Smooth muscle cell (in vitro differentiated cells): ENCODE results near the gene ZMIZ1. TPM values are rescaled to one million over a fixed set of nuclear protein-coding genes. Genes with fewer than 3 reads are reported as not detected.

Experiments used
- DNase-seq: peaks from one replicate; lab custom pipeline; 2025; ENCODE audit not compliant: unreplicated experiment; lab: John Stamatoyannopoulos, UW
- H2AFZ ChIP-seq: fragments of 200-600 bp; sonication (generic); 2 replicates; pipeline ENCODE4 v1.6.0; 2016; ENCODE audit warnings: antibody characterized with exemption, low read depth, mild to moderate bottlenecking
- H3F3A ChIP-seq: fragments of 200-600 bp; sonication (generic); 2 replicates; pipeline ENCODE4 v1.6.0; 2017; ENCODE audit warnings: antibody characterized with exemption, low read depth
- H3K27ac ChIP-seq: fragments of 200-600 bp; sonication (generic); 2 replicates; pipeline ENCODE4 v1.5.1; 2016; ENCODE audit warnings: low read depth, mild to moderate bottlenecking
- H3K27me3 ChIP-seq: fragments of 200-600 bp; sonication (generic); 2 replicates; pipeline ENCODE4 v1.6.1; 2016; ENCODE audit warnings: low read depth, mild to moderate bottlenecking
- H3K36me3 ChIP-seq: fragments of 200-600 bp; sonication (generic); 2 replicates; pipeline ENCODE4 v1.5.1; 2016; ENCODE audit warnings: low read depth
- H3K4me1 ChIP-seq: fragments of 200-600 bp; sonication (generic); 2 replicates; pipeline ENCODE4 v1.5.1; 2016; ENCODE audit warnings: low read depth
- H3K4me2 ChIP-seq: fragments of 200-600 bp; sonication (generic); 2 replicates; pipeline ENCODE4 v1.6.0; 2016; ENCODE audit warnings: mild to moderate bottlenecking
- H3K4me3 ChIP-seq: fragments of 200-600 bp; sonication (generic); 2 replicates; pipeline ENCODE4 v1.5.1; 2016; ENCODE audit warnings: mild to moderate bottlenecking
- H3K79me2 ChIP-seq: fragments of 200-600 bp; sonication (generic); 2 replicates; pipeline ENCODE4 v1.6.0; 2016; ENCODE audit warnings: low read depth, mild to moderate bottlenecking
- H3K9ac ChIP-seq: fragments of 200-600 bp; sonication (generic); 2 replicates; pipeline ENCODE4 v1.6.0; 2016; ENCODE audit warnings: low read depth
- H3K9me3 ChIP-seq: fragments of 200-600 bp; sonication (generic); replicated peaks from 2 replicates; pipeline ENCODE4 v1.5.1; 2016; ENCODE audit warnings: low read depth
- H4K20me1 ChIP-seq: fragments of 200-600 bp; sonication (generic); 2 replicates; pipeline ENCODE4 v1.6.0; 2016; ENCODE audit warnings: low read depth
- CTCF ChIP-seq: fragments of 200-600 bp; sonication (generic); IDR thresholded peaks from 2 replicates; pipeline ENCODE4 v1.5.1; 2017; ENCODE audit warnings: borderline replicate concordance, mild to moderate bottlenecking, antibody characterized with exemption; ENCODE audit not compliant: insufficient read depth, poor library complexity, severe bottlenecking
- WGBS: methylation state at CpG from one replicate; pipeline ENCODE4 v1.1.7; 2016; ENCODE audit warnings: low lambda C conversion rate; 5-methylcytosine and 5-hydroxymethylcytosine counted together
- polyA plus RNA-seq: library from polyadenylated mRNA; unstranded; fragments of >200 nt; fragmentation: Nextera tagmentation; extraction: Ambion mirVana; gene quantifications from 2 replicates; pipeline ENCODE4 v1.2.1, GENCODE V29; 2016
- total RNA-seq: library from RNA; depleted of rRNA; stranded (reverse); fragments of >200 nt; gene quantifications from 2 replicates; pipeline ENCODE4 v1.2.3, GENCODE V29; 2014

The ZMIZ1 gene
- total and polyA plus RNA-seq, 2 experiments from 2014 or later = 24.2 to 31.3 TPM

GRCh38 chr10:79049931-79050895, 18.6 kb upstream of the ZMIZ1 start:
- Histone ChIP-seq H2AFZ (no peak overlapping the region), H3K79me2 (no peaks in the 10 kb centered on the region), H3K4me3 (no peak overlapping the region), H3K27me3 (no peaks in the 10 kb centered on the region), H3K4me1 (peaks cover 16% of the 10 kb centered on the region), H3K9ac (no peak overlapping the region), H3K27ac (no peak overlapping the region), H3K9me3 (no peaks in the 10 kb centered on the region), H3F3A (no peaks in the 10 kb centered on the region), H4K20me1 (no peaks in the 10 kb centered on the region), H3K36me3 (no peaks in the 10 kb centered on the region), H3K4me2 (peak overlapping the region; percentile 13)
- no peak for TF ChIP-seq CTCF
- WGBS = 89% methylated on average over 15 of the region's 15 CpGs
- no peak for DNase-seq

GRCh38 chr10:79050896-79051555, 17.7 kb upstream of the ZMIZ1 start:
- Histone ChIP-seq H3K4me2 (peak overlapping the region; percentile 13), H4K20me1 (no peaks in the 10 kb centered on the region), H3K79me2 (no peaks in the 10 kb centered on the region), H3K27me3 (no peaks in the 10 kb centered on the region), H3K4me3 (no peak overlapping the region), H3K4me1 (peaks cover 16% of the 10 kb centered on the region), H3K36me3 (no peaks in the 10 kb centered on the region), H2AFZ (no peak overlapping the region), H3K27ac (no peak overlapping the region), H3F3A (no peaks in the 10 kb centered on the region), H3K9ac (no peak overlapping the region), H3K9me3 (no peaks in the 10 kb centered on the region)
- 96% methylated on average over 6 of the region's 7 CpGs for WGBS
- no peak for DNase-seq
- TF ChIP-seq CTCF = no peak

GRCh38 chr10:79051766-79052165, 17.0 kb upstream of the ZMIZ1 start:
- Histone ChIP-seq H3K9me3 (no peaks in the 10 kb centered on the region), H3K9ac (no peak overlapping the region), H3K4me1 (peaks cover 20% of the 10 kb centered on the region), H3K4me2 (no peak overlapping the region), H3F3A (no peaks in the 10 kb centered on the region), H3K4me3 (no peak overlapping the region), H3K27ac (no peak overlapping the region), H3K27me3 (no peaks in the 10 kb centered on the region), H4K20me1 (no peaks in the 10 kb centered on the region), H3K36me3 (no peaks in the 10 kb centered on the region), H2AFZ (no peak overlapping the region), H3K79me2 (no peaks in the 10 kb centered on the region)
- no peak for TF ChIP-seq CTCF
- WGBS = 76% methylated on average over 14 of the region's 14 CpGs
- DNase-seq = no peak
